ENCODE measurements around the gene SLC2A8. TPM values are rescaled to one million over a fixed set of nuclear protein-coding genes. Genes with fewer than 3 reads are reported as not detected.

Gene SLC2A8
- total RNA-seq, 1 experiment from 2014 or later, result 29.0 TPM

- peaks cover 49% of the 10 kb centered on the region for H4K20me1 ChIP-seq (ENCODE audit: low read length)
- peak within 1 kb of the TSS; percentile 78 for H3K27ac ChIP-seq (ENCODE audit: low read length)
- H3K79me2 ChIP-seq (ENCODE audit: low read length), result peaks cover 46% of the 10 kb centered on the region
- no peaks in the 10 kb centered on the region for H3K9me2 ChIP-seq (replicated peaks; ENCODE audit: low read length)
- H3K4me2 ChIP-seq (ENCODE audit: low read length), result peak within 1 kb of the TSS; percentile 99
- H2AFZ ChIP-seq (ENCODE audit: low read length), result peak within 1 kb of the TSS; percentile 88
- peak; percentile 58 for ATAC-seq
- H3K9me3 ChIP-seq (ENCODE audit: low read length), result no peaks in the 10 kb centered on the region
- peak; percentile 91 for DNase-seq
- CTCF ChIA-PET, result interaction anchor here (0.6 kb wide), 1 partner anchor 63 kb away, joined by 3 read pairs; no protein-coding TSS in a partner anchor
- peaks cover 13% of the 10 kb centered on the region for H3K4me1 ChIP-seq (ENCODE audit: insufficient read depth, low read length)
- no peak for TF ChIP-seq EZH2phosphoT487 (IDR thresholded peaks at IDR 0.05; ENCODE audit: borderline replicate concordance, low read length)
- TF ChIP-seq CTCF (conservative IDR thresholded peaks at IDR 0.05; ENCODE audit: low read depth, low read length), result no peak
- TF ChIP-seq EZH2 (IDR thresholded peaks at IDR 0.05; ENCODE audit: low read length, unreplicated experiment), result no peak
- intact Hi-C loops (cut with micrococcal nuclease), result loop anchor here (1.0 kb wide), 1 partner anchor 27 kb away; the partner anchor contains the start of gene ZNF79
- H3F3A ChIP-seq (ENCODE audit: low read length, unreplicated experiment), result peaks cover 7% of the 10 kb centered on the region
- TSS peak; percentile 47 for BruUV-seq (replicated peaks)
- POLR2A ChIA-PET (ENCODE audit: unreplicated experiment), result interaction anchor here (0.6 to 1.0 kb wide), 2 partner anchors 27 to 55 kb away, joined by 3 read pairs; partner anchors contain the start of gene ZNF79
- peaks cover 42% of the 10 kb centered on the region for H3K36me3 ChIP-seq (ENCODE audit: low read depth, low read length)
- H3K4me3 ChIP-seq (ENCODE audit: low read length), result peak within 1 kb of the TSS; percentile 84
- no peaks in the 10 kb centered on the region for H3K27me3 ChIP-seq (ENCODE audit: low read length)
- peak within 1 kb of the TSS; percentile 98 for H3K9ac ChIP-seq (ENCODE audit: low read length)
Measured at GRCh38 chr9:127450830-127451607, 54.0 kb downstream of the SLC2A8 start, which contains the start of the genes LRSAM1 and RPL12. TSS of gene LRSAM1 (plus strand) at chr9:127451510. CDS start at chr9:127454528, 3,018 bp downstream. TSS of gene RPL12 (minus strand) at chr9:127451406. CDS start at chr9:127451317, 89 bp downstream.

DNA sequence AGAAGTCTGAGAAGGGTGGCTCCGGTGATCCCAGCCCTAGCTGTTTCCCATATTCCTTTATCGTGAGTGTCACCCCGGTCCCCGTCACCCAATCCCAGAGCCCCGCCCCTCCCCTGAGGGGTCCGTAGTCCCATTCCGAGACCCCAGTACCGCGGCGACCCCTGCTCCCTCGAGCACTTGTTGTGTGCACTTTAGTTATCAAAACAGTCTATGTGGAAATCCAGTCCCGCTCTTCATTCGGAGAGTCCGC lies 54.6 kb downstream of the SLC2A8 start:
- H3K4me2 ChIP-seq (ENCODE audit: low read length), result peak overlapping the region; percentile 99
- intact Hi-C loops (cut with micrococcal nuclease), result loop anchor here (1.0 kb wide), 1 partner anchor 27 kb away; the partner anchor contains the start of gene ZNF79
- H3K9me3 ChIP-seq (ENCODE audit: low read length), result no peaks in the 10 kb centered on the region
- BruUV-seq (replicated peaks), result TSS peak; percentile 49
- no peak for TF ChIP-seq CTCF (conservative IDR thresholded peaks at IDR 0.05; ENCODE audit: low read depth, low read length)
- no peak for TF ChIP-seq EZH2phosphoT487 (IDR thresholded peaks at IDR 0.05; ENCODE audit: borderline replicate concordance, low read length)
- TF ChIP-seq EZH2 (IDR thresholded peaks at IDR 0.05; ENCODE audit: low read length, unreplicated experiment), result no peak
- no peaks in the 10 kb centered on the region for H3K27me3 ChIP-seq (ENCODE audit: low read length)
- H3K9me2 ChIP-seq (replicated peaks; ENCODE audit: low read length), result no peaks in the 10 kb centered on the region
- peaks cover 38% of the 10 kb centered on the region for H3K36me3 ChIP-seq (ENCODE audit: low read depth, low read length)
- no peak for ATAC-seq
- ChIA-PET POLR2A (ENCODE audit: unreplicated experiment) (interaction anchor here (0.6 to 1.0 kb wide), 2 partner anchors 27 to 55 kb away, joined by 3 read pairs; partner anchors contain the start of gene ZNF79), CTCF (interaction anchor here (0.6 kb wide), 1 partner anchor 63 kb away, joined by 3 read pairs; no protein-coding TSS in a partner anchor)
- peaks cover 13% of the 10 kb centered on the region for H3K4me1 ChIP-seq (ENCODE audit: insufficient read depth, low read length)
- H2AFZ ChIP-seq (ENCODE audit: low read length), result peak overlapping the region; percentile 88
- peak overlapping the region; percentile 84 for H3K4me3 ChIP-seq (ENCODE audit: low read length)
- peaks cover 44% of the 10 kb centered on the region for H4K20me1 ChIP-seq (ENCODE audit: low read length)
- H3K9ac ChIP-seq (ENCODE audit: low read length), result peak overlapping the region; percentile 98
- peaks cover 5% of the 10 kb centered on the region for H3F3A ChIP-seq (ENCODE audit: low read length, unreplicated experiment)
- peaks cover 46% of the 10 kb centered on the region for H3K79me2 ChIP-seq (ENCODE audit: low read length)
- DNase-seq, result no peak
- peak overlapping the region; percentile 78 for H3K27ac ChIP-seq (ENCODE audit: low read length)

All from PC-3 (cell line).